Stimulated activated CD4-positive, alpha-beta T cell treated with anti-CD3 and anti-CD28 coated beads, Interleukin-4, amount 100 ng/mL, for 1 hour (primary cell): ENCODE measurements around the gene CDPF1.

Source experiments
- DNase-seq: peaks from one replicate; pipeline ENCODE4 v3.0.0-alpha.2; 2020

Gene CDPF1

DNA sequence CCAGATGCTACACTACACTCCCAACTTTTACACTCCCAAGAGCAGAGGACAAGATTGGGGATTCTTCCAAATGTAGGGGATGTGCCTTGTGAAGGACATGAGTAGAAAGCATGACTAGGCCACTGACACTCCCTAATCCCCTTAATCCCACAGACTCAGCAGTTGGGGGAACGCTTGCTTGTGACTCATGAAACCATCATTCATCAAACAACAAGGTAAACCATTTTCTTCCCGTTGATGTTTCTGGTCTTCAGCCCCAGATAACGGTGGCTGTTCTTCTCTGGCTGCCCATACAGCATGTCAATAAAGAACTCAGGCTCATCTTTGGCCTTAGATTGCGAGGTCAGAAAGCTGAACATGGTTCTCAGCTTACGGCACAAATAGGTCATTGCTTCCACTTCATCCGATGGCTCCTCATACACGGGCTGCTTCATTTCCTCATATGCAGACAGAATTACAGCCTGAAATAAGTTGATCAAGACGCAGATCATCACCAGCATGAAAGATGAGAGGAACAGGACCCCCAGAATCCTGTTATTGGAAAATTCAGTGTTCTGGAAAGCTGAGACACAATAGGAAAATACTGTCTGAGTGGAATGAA is 6.4 kb upstream of the CDPF1 start:
- DNase-seq: no peak

DNA sequence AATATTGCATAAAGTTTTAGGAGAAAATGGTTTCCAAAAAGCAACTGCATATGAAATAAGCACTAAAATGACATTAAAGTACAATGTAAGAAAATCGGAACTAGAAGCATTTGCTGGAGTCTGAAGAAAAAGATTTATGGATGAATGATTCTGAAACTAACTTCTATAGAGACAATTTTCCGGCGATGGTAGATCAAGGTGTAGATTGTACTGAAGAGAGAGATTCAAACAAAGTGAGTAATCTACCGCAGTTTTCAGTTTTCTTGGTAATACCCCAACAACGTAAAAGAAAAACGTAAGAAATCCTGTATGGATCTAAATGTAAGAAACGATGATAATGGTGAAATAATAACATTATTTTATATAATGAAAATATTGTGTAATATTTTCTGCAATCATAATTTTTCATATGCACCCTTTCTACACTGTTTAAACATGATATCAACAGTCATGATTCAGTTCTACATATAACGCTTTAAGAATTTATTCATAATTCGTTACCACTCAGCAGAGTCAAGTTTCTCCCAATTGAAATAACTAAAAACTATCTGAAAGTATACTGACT is 1.8 kb upstream of the CDPF1 start:
- DNase-seq: no peak

DNA sequence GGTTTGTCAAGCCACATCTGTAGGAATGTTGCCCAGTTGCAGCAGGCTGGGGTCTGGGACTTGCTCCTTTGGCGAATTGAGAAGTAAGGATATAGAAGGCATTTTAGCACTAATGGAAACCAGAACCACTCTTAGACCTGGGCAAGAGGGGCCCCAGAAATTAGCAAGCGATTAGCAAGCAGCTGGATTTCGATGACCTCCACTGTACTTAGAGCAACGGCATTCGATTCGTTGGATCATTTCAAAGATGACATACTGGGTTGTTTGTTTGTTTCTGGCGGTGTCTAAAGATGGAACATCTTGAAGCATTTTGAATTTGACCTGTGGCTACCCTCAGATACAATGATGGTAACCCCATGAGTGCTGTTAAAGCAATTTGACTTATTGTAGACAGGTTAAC is 1.2 kb upstream of the CDPF1 start:
- DNase-seq: no peak

DNA sequence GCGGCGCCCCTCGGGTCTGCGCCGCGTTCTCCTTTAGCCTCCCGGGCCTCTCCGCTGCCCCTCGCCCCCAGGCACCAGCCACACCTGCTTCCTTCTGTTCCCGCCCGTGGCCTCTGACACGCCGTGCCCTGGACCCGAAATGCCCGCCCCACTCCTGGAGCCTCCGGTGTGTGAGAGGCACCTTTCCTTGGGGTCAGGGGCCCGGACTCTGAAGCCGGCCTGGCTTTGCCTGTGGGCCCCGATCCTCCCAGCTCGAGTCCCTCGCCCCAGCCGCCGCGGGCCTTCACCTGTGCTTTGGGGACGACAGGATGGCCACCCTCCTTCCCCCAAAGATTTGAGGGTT is 661 bp upstream of the CDPF1 start:
- DNase-seq: peak; percentile 12

- no peak for DNase-seq
Measured at GRCh38 chr22:46247443-46247975, 2.6 kb downstream of the CDPF1 start.

DNA sequence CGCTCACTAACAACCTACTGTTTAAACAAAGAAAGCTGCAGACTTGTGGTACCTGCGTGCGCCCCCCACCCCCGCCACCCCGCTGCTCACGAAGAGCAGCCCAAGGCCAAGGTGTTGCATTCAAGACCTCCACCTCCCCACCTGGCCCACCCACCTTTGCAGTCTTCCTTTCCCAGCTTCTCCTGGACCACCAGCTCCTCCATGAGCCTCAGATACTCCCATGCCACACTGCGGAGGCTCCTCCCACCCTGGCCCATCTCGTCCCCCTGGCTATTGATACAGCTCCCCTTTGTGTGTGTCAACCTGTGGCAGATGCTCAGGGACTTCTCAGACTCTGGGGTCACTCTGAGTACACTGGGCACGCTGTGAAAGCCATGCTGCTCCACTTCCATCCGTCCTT is 3.9 kb downstream of the CDPF1 start:
- no peak for DNase-seq

- DNase-seq: no peak
Measured at GRCh38 chr22:46245511-46245910, 4.6 kb downstream of the CDPF1 start.

DNA sequence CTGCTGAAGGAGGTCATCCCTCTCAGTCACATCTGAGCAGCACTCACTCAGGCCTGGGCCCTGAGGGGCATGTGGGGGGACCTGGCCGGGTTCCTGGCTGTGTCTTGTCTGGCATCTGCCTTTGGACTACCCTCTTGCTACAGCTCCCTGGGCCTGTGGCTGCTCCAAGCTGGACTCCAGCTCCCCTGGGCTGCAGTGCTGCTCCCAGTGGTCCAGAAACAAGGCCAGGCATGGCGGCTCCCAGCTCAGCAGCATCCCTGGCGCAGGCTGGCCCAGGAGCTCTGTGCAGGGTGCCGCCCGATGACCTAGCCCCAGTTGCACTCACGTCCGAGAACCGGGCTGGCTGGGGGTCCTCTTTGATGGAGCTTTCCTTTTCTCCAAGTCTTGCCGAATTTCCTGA is 5.3 kb downstream of the CDPF1 start:
- no peak for DNase-seq

GRCh38 chr22:46242076-46242475 is 8.0 kb downstream of the CDPF1 start:
- no peak for DNase-seq

DNA sequence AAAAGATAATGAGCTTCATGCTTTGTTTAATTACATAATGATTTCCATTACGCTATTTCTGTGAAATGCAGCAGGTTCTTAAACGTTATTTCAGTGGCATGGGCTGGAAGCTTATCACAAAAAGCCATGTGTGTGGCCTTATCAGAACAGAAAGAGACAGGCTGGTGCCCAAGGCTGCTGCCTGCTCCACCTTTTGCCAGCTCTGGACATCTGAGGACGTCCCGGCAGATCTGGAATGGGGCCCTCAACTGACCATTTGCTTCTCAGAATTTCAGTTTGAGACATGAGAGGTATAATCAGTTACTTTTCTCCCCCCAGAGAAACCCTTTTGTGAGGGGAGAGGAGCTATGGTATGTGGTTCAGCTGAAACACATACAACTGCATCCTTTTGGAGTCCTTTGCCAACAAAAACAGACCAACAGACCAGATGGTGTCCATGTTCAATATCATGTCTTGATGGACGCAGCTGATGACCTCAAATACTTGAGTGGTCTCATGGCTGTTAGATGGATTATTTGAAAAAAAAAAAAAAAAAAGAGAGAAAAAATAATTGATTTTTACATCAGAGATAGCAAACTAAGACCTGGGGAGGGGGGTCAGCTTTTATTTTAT is 8.6 kb downstream of the CDPF1 start:
- DNase-seq: no peak

DNA sequence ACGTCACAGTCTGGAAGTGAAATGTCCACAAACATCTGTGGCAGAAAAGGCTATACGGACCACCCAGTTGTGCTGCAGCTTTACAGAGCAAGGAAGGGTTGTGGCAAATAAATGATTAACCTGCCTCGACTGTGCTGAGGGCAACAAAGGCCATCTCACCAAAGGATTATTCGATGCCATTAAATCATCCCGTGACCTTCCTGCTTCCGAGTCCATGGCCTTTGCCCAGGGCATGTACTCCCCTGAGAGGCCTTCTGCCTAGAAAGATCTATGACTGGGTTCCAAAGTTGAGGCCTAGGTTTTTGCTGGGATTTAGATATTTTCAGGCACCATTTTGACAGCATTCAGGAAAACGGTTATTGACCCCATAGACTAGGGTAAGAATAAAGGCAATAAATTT is 9.2 kb downstream of the CDPF1 start:
- DNase-seq: no peak

- no peak for DNase-seq
Measured at GRCh38 chr22:46240506-46240905, 9.6 kb downstream of the CDPF1 start.

GRCh38 chr22:46240073-46240472 is 10.0 kb downstream of the CDPF1 start:
- DNase-seq: no peak

DNA sequence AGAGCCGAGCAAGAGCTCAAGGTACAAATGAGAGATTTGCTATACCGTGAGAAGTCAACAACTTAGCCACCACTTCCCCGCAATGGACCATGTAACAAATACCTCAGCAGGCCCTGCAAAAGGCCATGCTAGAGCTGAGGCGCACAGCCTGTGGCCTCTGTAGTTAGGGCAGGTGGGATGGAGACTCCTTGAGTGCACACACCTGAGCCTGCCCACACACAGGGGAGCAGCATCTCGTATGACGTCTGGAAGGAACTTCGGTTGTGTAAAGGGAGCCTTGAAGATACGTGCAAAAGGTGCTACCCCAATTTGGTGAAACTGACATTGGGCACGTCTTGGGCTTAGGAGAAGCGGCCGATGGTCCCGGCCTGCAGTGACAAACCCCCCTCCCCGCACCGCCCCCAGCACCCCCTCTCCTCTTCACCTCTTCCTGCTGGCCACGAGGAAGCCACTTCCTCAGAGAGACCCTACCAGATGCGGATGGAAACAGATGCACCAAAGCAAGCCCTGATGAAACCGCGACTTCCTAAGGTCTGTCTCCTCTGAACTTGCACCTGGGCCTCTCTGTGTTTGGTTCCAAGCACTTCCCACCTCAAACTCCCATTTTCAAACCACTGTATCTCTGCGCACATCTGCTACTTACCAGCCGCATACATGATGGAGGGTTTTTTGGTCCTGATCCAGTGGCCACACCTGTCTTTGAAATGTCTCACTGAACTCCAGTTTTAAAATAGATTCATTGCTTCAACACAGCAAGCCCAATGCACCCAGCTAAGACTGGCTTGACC is 10.6 kb downstream of the CDPF1 start:
- DNase-seq: no peak

DNA sequence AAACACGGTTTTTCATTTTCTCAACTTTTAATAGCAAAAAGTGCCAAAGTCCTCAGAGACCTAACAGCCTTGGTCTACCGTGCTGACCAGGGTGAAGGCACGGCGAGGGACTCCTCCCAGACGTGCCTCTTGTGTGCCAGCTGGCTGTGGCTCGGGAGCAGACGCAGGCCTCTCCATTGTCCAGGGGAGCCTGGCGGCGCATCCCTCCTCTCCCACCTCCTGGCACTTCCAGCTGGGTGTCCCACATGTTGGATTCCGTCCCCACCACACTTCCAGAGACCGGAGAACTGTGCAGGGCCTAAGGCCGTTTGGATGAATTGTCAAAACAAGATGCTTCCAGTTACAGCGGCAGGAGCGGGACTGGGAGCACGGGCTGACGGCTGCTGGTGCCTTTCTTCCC is 11.6 kb downstream of the CDPF1 start:
- DNase-seq: no peak

GRCh38 chr22:46237453-46238124 is 12.5 kb downstream of the CDPF1 start:
- no peak for DNase-seq

DNA sequence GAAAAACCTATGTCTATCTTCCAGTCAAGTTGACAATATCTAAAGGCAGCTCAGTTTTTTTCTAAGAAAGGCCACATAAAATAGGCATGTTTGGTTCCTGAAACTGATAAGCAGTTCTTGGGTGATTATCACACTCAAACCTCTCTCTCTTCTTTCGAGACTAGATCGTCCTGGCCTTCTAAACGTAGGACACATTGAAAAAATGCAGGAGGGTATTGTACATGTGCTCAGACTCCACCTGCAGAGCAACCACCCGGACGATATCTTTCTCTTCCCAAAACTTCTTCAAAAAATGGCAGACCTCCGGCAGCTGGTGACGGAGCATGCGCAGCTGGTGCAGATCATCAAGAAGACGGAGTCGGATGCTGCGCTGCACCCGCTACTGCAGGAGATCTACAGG is 15.1 kb downstream of the CDPF1 start:
- no peak for DNase-seq

DNA sequence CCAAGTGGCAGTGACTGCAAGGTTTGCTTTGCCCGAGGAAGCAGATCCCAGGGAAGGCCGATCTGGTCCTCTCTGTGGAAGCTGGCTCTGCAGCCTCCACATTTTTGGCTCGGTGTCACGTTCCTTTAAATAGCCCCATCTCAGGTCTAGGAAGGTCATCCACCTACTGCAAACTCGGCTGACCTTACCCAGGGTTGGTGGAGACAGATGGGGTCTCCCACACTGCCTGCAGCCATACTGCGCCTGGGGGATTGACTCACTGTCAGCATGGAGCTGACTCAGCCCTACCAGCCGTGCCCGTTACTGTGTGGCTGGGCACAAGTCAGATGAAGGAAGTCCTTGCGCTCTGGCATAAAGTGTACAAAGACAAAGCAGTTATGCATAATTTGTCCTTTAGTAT is 16.9 kb downstream of the CDPF1 start:
- DNase-seq: no peak

- DNase-seq: no peak
Measured at GRCh38 chr22:46230262-46230901, 19.7 kb downstream of the CDPF1 start.

DNA sequence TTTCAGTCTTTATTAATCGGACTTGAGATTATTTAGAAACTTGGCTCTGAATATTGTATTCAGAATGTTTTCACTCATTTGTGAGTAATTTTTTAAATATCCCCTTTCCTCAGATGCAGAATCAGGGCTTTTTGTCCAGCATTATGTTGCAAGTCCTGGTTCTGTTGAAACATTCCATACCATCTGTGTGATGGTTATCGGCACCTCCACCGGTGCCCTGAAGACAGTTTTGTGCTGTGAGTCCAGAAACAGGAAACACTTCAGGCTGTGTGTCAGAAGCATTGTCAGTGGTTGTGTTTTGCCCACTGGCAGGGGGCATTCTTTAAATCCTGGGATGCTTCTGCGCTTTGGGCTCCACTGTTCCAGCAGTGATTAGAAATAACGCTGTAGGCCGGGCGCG is 20.4 kb downstream of the CDPF1 start:
- no peak for DNase-seq

DNA sequence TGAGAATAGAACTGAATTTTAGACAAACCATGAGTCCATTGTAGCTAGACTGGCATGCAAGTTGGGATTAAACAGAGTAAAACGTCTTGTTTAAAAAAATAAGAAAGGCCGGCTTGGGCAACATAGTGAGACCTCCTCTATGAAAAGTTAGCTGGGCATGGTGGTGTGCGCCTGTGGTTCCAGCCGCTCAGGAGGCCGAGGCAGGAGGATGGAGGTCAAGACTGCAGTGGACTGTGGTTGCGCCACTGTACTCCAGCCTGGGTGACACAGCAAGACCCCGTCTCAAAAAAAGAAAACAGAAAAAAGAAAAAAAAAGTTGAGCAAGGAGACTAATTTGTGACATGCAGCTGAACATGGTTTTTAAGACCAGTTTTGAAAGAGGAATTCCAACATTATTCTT is 23.5 kb downstream of the CDPF1 start:
- DNase-seq: no peak

- no peak for DNase-seq
Measured at GRCh38 chr22:46225631-46226030, 24.5 kb downstream of the CDPF1 start.

- no peak for DNase-seq
Measured at GRCh38 chr22:46224898-46225290, 25.2 kb downstream of the CDPF1 start.
